GM21367 (cell line): ENCODE data around the gene HNMT.
"Not testable (repeated sequence)": the region's sequence is repeated elsewhere in the genome, so short reads cannot be mapped to it uniquely, and the experiment has no call there.

Experiments used
- ATAC-seq: cut with Tn5 transposase; IDR thresholded peaks from one replicate; pipeline ENCODE4 v1.9.1; 2021; ENCODE audit not compliant: unreplicated experiment

HNMT gene

GRCh38 chr2:138040616-138041015 is 76.3 kb downstream of the HNMT start:
- ATAC-seq: no peak

GRCh38 chr2:138042311-138042710 is 78.0 kb downstream of the HNMT start:
- ATAC-seq: no peak

- not testable (repeated sequence) for ATAC-seq
Observed at GRCh38 chr2:138043588-138043987, 79.3 kb downstream of the HNMT start.

GRCh38 chr2:138058427-138058826 is 94.2 kb downstream of the HNMT start:
- ATAC-seq: no peak

GRCh38 chr2:138059487-138060300 is 95.4 kb downstream of the HNMT start:
- no peak for ATAC-seq

- ATAC-seq: no peak
Observed at GRCh38 chr2:138060301-138060635, 96.0 kb downstream of the HNMT start.

GRCh38 chr2:138061961-138062360 is 97.7 kb downstream of the HNMT start:
- ATAC-seq: no peak

- ATAC-seq: no peak
Observed at GRCh38 chr2:138063181-138063580, 98.9 kb downstream of the HNMT start.
